ENCODE measurements around the gene MMP19.

- TF ChIP-seq, protein P1, sequence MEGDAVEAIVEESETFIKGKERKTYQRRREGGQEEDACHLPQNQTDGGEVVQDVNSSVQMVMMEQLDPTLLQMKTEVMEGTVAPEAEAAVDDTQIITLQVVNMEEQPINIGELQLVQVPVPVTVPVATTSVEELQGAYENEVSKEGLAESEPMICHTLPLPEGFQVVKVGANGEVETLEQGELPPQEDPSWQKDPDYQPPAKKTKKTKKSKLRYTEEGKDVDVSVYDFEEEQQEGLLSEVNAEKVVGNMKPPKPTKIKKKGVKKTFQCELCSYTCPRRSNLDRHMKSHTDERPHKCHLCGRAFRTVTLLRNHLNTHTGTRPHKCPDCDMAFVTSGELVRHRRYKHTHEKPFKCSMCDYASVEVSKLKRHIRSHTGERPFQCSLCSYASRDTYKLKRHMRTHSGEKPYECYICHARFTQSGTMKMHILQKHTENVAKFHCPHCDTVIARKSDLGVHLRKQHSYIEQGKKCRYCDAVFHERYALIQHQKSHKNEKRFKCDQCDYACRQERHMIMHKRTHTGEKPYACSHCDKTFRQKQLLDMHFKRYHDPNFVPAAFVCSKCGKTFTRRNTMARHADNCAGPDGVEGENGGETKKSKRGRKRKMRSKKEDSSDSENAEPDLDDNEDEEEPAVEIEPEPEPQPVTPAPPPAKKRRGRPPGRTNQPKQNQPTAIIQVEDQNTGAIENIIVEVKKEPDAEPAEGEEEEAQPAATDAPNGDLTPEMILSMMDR (conservative IDR thresholded peaks at IDR 0.05; ENCODE audit: low read depth, low read length) = no peak
- TF ChIP-seq EZH2 (IDR thresholded peaks at IDR 0.05; ENCODE audit: low read length, unreplicated experiment) (no peak), EZH2phosphoT487 (IDR thresholded peaks at IDR 0.05; ENCODE audit: borderline replicate concordance, low read length) (no peak)
Observed at GRCh38 chr12:55865327-55865726, 22.6 kb upstream of the MMP19 start.
